Upper lobe of left lung (tissue), 4 donors: ENCODE measurements around the gene CHI3L1.

Experiments
- CTCF ChIP-seq, 6 experiments: fragments of 450-650 bp in 4 of 6; fragments of 200-600 bp in 2 of 6; sonication (generic) in 2 of 6; IDR thresholded peaks; one replicate each; pipeline ENCODE4 v1.5.1; 2016 to 2019; ENCODE audit warnings: antibody characterized with exemption in 6 of 6
- EP300 ChIP-seq, 4 donors: sonication (generic); formaldehyde crosslinking; IDR thresholded peaks; one replicate each; pipeline ENCODE4 v1.5.1; 2017; ENCODE audit warnings: antibody characterized with exemption in 4 of 4, control low read depth in 2 of 4
- POLR2A ChIP-seq, 4 donors: fragments of 450-650 bp; IDR thresholded peaks; one replicate each; pipeline ENCODE4 v1.5.1; 2016 to 2017; ENCODE audit warnings: antibody characterized with exemption in 4 of 4, mild to moderate bottlenecking in 2 of 4
- POLR2AphosphoS5 ChIP-seq, 2 donors: sonication (generic); formaldehyde crosslinking; IDR thresholded peaks; one replicate each; pipeline ENCODE4 v1.5.1; 2017; ENCODE audit warnings: antibody characterized with exemption in 2 of 2

- TF ChIP-seq EP300 (IDR thresholded peaks at IDR 0.05) (no peak), CTCF (IDR thresholded peaks at IDR 0.05) (peak; percentile 57 to 82 (median 78)), POLR2AphosphoS5 (IDR thresholded peaks at IDR 0.05) (no peak), POLR2A (IDR thresholded peaks at IDR 0.05) (no peak)
Measured at GRCh38 chr1:203216274-203217138, 30.0 kb upstream of the CHI3L1 start.
